Coronary artery (tissue), 2 donors: ENCODE measurements around the gene ENTPD6.

Source experiments
- DNase-seq: peaks from one replicate; pipeline ENCODE4 v3.0.0-alpha.2; 2017; ENCODE audit warnings: low spot score
- H3K27ac ChIP-seq, 2 donors: fragments of 200-600 bp; sonication (generic); one replicate each; pipeline ENCODE4 v1.5.1; 2016 to 2019
- H3K4me3 ChIP-seq: fragments of 200-600 bp; sonication (generic); 2 replicates; pipeline ENCODE4 v1.5.1; 2016; ENCODE audit warnings: mild to moderate bottlenecking, moderate library complexity
- CTCF ChIP-seq: fragments of 200-600 bp; sonication (generic); IDR thresholded peaks from one replicate; pipeline ENCODE4 v1.5.1; 2019; ENCODE audit warnings: antibody characterized with exemption

The ENTPD6 gene

DNA sequence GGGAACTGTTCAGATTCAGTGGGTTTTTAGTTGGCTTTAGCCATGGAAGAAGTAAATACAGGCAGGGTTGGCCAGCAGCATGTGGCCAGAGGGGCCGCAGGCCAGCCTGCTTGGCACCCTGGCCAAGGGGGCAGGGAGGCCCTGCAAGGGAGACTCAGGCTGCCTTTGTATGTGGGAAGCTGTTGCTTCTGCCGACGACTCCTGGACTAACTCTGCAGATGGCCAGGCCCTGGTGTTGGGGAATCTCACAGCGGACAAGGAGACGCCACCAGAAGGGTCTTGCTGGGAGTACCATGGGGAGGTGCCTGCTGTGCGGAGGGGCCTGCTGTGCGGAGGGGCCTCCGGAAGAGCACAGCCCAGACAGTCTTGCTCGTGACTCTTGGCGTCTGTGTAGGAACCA, 77.5 kb downstream of the ENTPD6 start:
- Histone ChIP-seq H3K4me3 (no peak overlapping the region), H3K27ac (no peak overlapping the region)
- no peak for TF ChIP-seq CTCF
- no peak for DNase-seq

DNA sequence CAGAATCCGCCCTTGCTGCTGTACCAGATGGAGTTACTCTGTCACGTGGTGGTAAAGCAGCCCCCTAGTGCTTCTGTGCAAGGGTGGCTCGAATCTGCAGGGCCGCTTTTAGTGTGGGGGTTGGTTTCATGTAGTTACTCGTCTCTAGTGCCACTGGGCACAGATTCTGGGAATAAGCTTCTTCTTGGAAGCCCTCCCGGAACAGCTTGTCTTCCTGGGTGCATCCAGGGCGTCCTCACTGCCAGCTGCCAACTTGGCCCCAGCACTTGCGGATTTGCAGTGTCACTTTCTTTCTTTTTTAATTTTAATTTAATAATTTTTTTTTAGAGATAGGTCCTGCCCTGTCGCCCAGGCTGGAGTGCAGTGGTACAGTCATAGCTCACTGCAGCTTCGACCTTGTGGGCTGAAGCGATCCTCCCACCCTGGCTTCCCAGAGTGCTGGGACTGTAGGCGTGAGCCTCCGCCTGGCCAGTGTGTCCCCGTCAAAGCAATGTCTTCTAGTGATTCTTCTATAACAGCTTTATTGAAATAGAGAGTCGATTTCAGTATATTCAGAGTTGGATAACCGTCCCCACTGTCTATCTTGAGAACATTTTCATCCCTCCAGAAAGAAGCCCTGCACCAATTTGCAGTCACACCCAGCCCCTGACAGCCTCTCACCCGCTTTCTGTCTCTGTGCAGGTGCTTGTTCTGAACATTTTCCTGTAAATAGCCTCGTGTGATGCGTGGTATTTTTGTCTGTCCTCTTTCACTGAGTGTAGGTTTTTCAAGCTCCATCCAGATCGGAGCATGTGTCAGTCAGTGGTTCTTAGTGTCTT, 78.2 kb downstream of the ENTPD6 start:
- TF ChIP-seq CTCF = no peak
- no peak overlapping the region for H3K27ac ChIP-seq
- H3K4me3 ChIP-seq = no peak overlapping the region
- no peak for DNase-seq

DNA sequence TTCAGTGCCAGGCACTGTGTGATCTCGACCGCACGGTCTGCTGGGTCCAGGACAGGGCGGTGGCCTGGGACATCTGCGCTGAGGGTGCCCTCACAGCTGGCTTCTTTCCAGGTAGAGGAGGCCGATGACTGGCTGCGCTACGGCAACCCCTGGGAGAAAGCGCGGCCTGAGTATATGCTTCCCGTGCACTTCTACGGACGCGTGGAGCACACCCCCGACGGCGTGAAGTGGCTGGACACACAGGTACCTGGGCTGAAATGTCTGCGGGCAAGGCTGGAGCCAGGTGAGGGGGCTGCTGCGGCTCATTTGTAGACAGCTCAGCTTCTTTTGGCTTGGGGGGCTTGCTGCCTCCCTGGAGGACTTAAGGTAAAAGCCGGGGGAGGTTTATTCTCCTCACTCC, 79.0 kb downstream of the ENTPD6 start:
- Histone ChIP-seq H3K4me3 (no peak overlapping the region), H3K27ac (no peak overlapping the region)
- no peak for DNase-seq
- no peak for TF ChIP-seq CTCF

DNA sequence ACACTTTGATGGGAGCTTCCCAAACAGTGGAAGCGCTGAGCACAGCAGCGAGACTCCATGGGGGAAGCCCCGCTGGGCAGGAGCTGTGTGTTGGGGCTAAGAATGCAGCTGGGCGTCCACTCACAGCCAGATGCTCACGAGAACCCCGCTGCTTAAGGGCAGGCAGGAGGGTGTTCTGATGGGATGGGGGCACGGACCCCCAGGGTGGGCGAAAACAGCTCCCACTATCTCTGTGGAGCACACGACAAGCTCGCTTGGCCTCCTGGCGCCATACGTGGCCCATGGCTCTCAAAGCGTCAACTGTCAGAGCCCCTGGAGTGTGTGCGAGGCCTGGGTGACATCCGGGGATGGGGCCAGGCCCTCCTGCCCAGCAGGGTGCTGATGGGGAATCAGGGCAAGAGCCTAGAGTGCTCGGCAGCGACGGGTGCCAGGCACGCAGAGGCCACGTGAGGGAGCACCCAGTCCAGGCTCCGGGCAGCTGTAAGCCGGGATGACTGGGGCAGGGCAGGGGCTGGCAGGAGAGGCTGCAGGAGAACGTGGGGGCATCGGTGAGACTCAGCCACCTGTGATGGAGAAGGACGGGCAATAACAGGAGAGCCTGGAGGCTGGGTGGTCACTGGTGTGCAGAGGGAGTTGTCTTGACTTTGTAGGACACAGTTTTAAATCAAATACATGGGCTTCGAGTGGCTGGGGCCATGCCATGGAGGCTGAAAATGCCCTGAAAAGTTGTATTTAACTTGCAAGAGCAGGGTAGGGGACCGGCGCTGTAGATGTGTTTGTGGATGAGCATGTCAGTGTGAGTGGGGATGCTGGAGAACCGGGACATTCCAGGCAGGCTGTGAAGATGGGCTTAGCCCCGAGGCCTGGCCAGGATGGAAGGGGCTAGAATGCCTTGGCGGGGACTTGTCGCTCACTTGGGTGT, 79.6 kb downstream of the ENTPD6 start:
- H3K4me3 ChIP-seq = no peak overlapping the region
- H3K27ac ChIP-seq = no peak overlapping the region
- TF ChIP-seq CTCF = no peak
- DNase-seq = no peak

DNA sequence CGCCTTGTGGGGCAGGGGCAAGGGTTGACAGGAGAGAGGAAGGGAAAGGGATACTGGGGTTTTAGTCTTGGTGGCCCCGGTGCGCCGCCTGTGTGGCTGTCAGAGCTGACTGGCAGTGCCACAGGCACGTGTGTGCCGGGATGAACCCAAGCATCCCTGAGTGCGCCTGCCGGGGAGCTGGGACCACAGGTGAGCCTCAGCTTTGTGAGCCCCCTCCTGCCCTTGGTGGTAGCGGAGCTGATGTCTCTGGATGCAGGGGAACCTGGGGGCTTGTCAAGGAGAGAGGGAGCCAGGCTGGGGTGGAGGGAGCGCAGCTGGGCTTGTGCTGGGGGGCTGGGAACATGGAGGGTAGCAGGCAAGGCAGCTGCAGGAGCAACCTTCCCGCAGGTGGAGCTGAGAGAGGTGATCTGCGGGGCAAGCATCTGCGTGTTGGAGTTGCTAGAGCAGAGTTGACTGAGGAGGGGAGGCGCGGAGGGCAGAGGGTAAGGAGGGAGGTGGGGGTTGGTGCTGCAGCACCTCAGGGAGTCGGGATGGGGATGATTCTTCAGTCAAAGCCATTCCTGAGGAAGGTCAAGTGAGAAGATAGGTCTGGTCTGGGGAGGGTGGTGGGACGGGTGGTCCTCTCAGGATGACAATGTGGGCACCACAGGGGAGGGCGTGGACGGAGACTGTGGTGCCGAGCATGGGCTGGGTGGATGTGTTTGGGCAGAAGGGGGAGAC, 80.5 kb downstream of the ENTPD6 start:
- no peak for DNase-seq
- no peak overlapping the region for H3K27ac ChIP-seq
- H3K4me3 ChIP-seq = no peak overlapping the region
- TF ChIP-seq CTCF = no peak
